ENCODE measurements around the gene CCDC142.

DNA sequence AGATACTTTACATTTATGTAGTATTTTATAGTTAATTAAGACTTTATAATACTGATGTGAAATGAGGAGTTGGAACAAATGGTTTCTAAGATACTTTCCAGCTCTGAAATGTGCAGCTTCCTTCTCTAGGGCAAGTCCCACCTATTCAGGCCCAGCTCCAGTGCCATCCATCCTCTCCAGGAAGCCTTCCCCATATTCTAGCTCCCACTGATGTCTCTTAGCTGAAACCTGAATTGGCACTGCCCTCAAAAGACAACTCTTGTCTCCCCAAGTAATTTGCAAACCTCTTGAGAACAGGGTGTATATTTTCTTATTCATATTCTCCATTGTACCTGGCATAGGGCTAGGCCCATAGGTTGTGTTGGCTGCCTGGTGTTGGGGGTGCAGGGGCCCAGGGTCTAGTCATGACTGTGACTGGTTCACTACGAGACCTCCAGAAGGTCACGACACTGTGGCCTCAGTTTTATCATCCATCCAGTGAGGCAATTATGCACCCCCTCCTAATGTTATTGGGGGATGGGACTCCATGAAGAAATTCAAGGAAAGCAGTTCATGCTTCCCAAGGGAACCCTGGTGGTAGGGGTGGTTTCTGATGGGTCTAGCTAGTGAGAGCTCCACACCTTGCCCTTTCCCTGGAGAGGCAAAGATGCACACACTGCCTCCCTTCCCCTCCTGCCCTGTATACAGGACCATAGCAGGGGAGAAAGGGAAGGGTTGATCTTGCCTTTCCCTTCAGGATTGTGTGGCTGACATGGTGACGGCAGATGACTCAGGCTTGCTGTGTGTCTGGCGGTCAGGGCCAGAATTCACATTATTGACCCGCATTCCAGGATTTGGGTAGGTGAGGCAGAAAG, 58.4 kb downstream of the CCDC142 start:
- TF ChIP-seq POLR2AphosphoS5 (IDR thresholded peaks at IDR 0.05; ENCODE audit: low read depth, low read length) (no peak; the same call in 1 of the 2 replicates), TAF1 (IDR thresholded peaks at IDR 0.05; ENCODE audit: borderline replicate concordance, insufficient read depth, low read length) (no peak)

Data from PFSK-1 (cell line).